Psoas muscle (tissue), 8 donors: Measurements from ENCODE around the gene SIGMAR1. TPM values are rescaled to one million over a fixed set of nuclear protein-coding genes. Genes with fewer than 3 reads are reported as not detected.

ENCODE experiments used
- ATAC-seq, 4 donors: fragments of 200-7000 bp; cut with Tn5 transposase; one replicate each; pipeline ENCODE4 v1.9.1; 2020; ENCODE audit warnings: moderate library complexity in 3 of 4, mild to moderate bottlenecking in 2 of 4
- DNase-seq, 2 donors: peaks; one replicate each; pipeline ENCODE4 v3.0.0-alpha.2; 2020
- H3K27ac ChIP-seq: fragments of 200-600 bp; one replicate; pipeline ENCODE4 v1.8.0; 2022
- H3K27me3 ChIP-seq, 3 donors: fragments of 200-600 bp in 1 of 3; one replicate each; pipeline versions ENCODE4 v1.6.1 to v1.8.0; 2013 to 2022; ENCODE audit warnings: low read length in 2 of 3, mild to moderate bottlenecking in 2 of 3, moderate library complexity in 1 of 3; ENCODE audit not compliant: insufficient read depth in 3 of 3
- H3K36me3 ChIP-seq, 2 donors: fragments of 200-600 bp in 1 of 2; one replicate each; pipeline versions ENCODE4 v1.6.1 to v1.8.0; 2013 to 2022; ENCODE audit warnings: low read depth in 1 of 2, mild to moderate bottlenecking in 1 of 2, moderate library complexity in 1 of 2; ENCODE audit not compliant: insufficient read depth in 1 of 2
- H3K4me1 ChIP-seq: fragments of 200-600 bp; one replicate; pipeline ENCODE4 v1.8.0; 2022
- H3K4me3 ChIP-seq: fragments of 200-600 bp; one replicate; pipeline ENCODE4 v1.8.0; 2022; ENCODE audit warnings: mild to moderate bottlenecking
- H3K9me3 ChIP-seq: fragments of 200-600 bp; one replicate; pipeline ENCODE4 v1.8.0; 2022
- CTCF ChIP-seq: fragments of 200-600 bp; IDR thresholded peaks from one replicate; pipeline ENCODE4 v1.8.0; 2022; ENCODE audit warnings: antibody characterized with exemption
- WGBS, 3 donors: extraction: QIAGEN DNeasy Blood & Tissue Kit; methylation state at CpG; one replicate each; pipeline versions ENCODE4 v1.1.6 to v1.1.7; 2013; 5-methylcytosine and 5-hydroxymethylcytosine counted together
- intact Hi-C, 2 donors: fragments of 100-400 bp; cut with DNase I; formaldehyde crosslinking; loops; one replicate each; pipeline versions ENCODE4 v1.11.0 to v1.14.2; 2022
- polyA plus RNA-seq, 3 donors: library from polyadenylated mRNA; stranded (reverse); fragments of 200-250 nt; gene quantifications; one replicate each; pipeline ENCODE4 v1.2.3, GENCODE V29; 2013
- total RNA-seq, 4 donors: library from RNA; stranded (reverse); fragmentation: NEBNext Ultra II Directional in 2 of 4; extraction: Animal tissue kit (Norgen Biotek cat#: 25700) in 2 of 4; gene quantifications; one replicate each; pipeline versions ENCODE4 v1.2.1 to v1.2.4, GENCODE V29; 2021 to 2023
- donor health status: healthy with polysubstance abuse.
- donor health status: DM: no; HTN: no; CAD: no; lungs with moderate emphysema.
- donor health status: Bipolar disorder and iron deficiency.
- donor health status: healthy.
- donor health status: DM: yes; HTN: yes; CAD: no.
- donor health status: DM: no; HTN: no; CAD: no.
- donor health status: DM: no; HTN: no; CAD: no.
- donor health status: DM: yes; HTN: yes; CAD: no.

Gene SIGMAR1
- total and polyA plus RNA-seq, 7 donors: 13.0 to 50.1 (median 14.1) TPM

GRCh38 chr9:34664281-34665066 is 26.9 kb upstream of the SIGMAR1 start:
- Histone ChIP-seq H3K4me3 (peak overlapping the region; percentile 82), H3K27ac (peak overlapping the region; percentile 94), H3K4me1 (peaks cover 8% of the 10 kb centered on the region), H3K36me3 (peaks cover 0 to 28% of the 10 kb centered on the region in 2 donors), H3K27me3 (no peaks in the 10 kb centered on the region), H3K9me3 (no peaks in the 10 kb centered on the region)
- WGBS, 3 donors: 13 to 22% (median 15%) methylated on average over 18 of the region's 18 CpGs
- intact Hi-C loops: no loop called here
- peak; percentile 67 for TF ChIP-seq CTCF
- DNase-seq: peak; percentile 81 to 87
- ATAC-seq: peak; percentile 56 to 71 (median 64)

GRCh38 chr9:34663303-34663605 is 25.7 kb upstream of the SIGMAR1 start:
- TF ChIP-seq CTCF: no peak
- Histone ChIP-seq H3K4me1 (peaks cover 8% of the 10 kb centered on the region), H3K9me3 (no peaks in the 10 kb centered on the region), H3K27me3 (no peaks in the 10 kb centered on the region), H3K27ac (no peak overlapping the region), H3K36me3 (peaks cover 0 to 23% of the 10 kb centered on the region in 2 donors), H3K4me3 (no peak overlapping the region)
- intact Hi-C loops: loop anchor here in 1 of 2 donors (2.0 kb wide), 1 partner anchor 40 kb away; no protein-coding TSS in a partner anchor
- no peak for DNase-seq
- no peak for ATAC-seq

- peaks cover 8% of the 10 kb centered on the region for H3K4me1 ChIP-seq
- H3K27me3 ChIP-seq: no peaks in the 10 kb centered on the region
- intact Hi-C loops: loop anchor here in 1 of 2 donors (2.0 kb wide), 1 partner anchor 40 kb away; no protein-coding TSS in a partner anchor
- H3K4me3 ChIP-seq: no peak within 1 kb of the TSS
- ATAC-seq: no peak
- H3K9me3 ChIP-seq: no peaks in the 10 kb centered on the region
- no peak within 1 kb of the TSS for H3K27ac ChIP-seq
- 80 to 88% (median 88%) methylated on average over 4 of the region's 4 CpGs for WGBS, 3 donors
- peaks cover 0 to 18% of the 10 kb centered on the region in 2 donors for H3K36me3 ChIP-seq
- DNase-seq: no peak
- no peak for TF ChIP-seq CTCF
Measured at GRCh38 chr9:34662526-34663302, 25.1 kb upstream of the SIGMAR1 start, which contains the start of gene CCL27. Gene CCL27 (minus strand): TSS chr9:34662657. CDS start chr9:34662633, 24 bp downstream.

GRCh38 chr9:34659592-34660253 is 22.1 kb upstream of the SIGMAR1 start:
- ATAC-seq (no peak), DNase-seq (no peak)
- Histone ChIP-seq H3K27ac (no peak overlapping the region), H3K27me3 (no peaks in the 10 kb centered on the region), H3K9me3 (no peaks in the 10 kb centered on the region), H3K4me3 (no peak overlapping the region), H3K36me3 (peaks cover 0 to 18% of the 10 kb centered on the region in 2 donors), H3K4me1 (peaks cover 9% of the 10 kb centered on the region)
- intact Hi-C loops: no loop called here
- WGBS, 3 donors: 87 to 92% (median 90%) methylated on average over 8 of the region's 8 CpGs
- no peak for TF ChIP-seq CTCF
